Measurements from ENCODE around the gene FHOD3. TPM values are rescaled to one million over a fixed set of nuclear protein-coding genes. Genes with fewer than 3 reads are reported as not detected.
A peak's percentile ranks its signal among the peaks of the same experiment; 100 is the strongest.

Gene FHOD3
- total RNA-seq, 1 experiment from 2014 or later = 2.9 TPM

DNA sequence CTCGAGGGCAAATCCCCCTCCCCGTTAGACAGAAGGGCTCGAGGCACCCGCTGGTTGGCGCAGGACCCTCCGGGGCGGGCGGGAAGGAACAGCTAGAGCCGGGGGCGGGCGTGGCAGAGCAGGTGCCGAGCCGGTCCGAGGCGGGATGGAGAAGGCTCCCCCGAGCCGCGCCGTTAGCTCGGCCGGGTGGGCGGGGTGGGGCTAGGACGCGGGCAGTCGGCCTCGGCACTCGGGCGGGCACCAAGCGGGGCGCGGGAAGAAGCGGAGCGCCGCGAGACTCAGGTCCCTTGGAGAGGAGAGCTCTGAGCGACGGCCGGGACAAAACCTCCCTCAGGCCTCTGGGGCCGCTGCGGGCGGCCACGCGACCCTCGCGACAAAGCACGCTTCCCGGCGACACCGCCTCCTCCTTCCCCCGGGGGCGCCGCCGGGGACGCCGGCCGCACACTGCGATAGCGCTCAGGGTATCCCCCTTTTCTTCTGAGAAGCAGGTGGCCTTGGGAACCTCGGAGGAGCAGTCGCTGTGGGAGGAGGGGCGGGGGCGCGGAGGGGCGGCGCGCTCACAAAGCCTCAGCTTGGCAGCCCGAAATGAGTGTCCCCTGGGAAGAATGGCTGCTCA, 721 bp downstream of the FHOD3 start:
- Mint-ChIP-seq H3K27me3 (ENCODE audit: unreplicated experiment) (peaks cover 15% of the 10 kb centered on the region), H3K27ac (ENCODE audit: unreplicated experiment) (no peak overlapping the region), H3K4me3 (ENCODE audit: low read depth, unreplicated experiment) (no peak overlapping the region), H3K36me3 (ENCODE audit: insufficient read depth, unreplicated experiment) (no peaks in the 10 kb centered on the region), H3K9me3 (ENCODE audit: low read depth, unreplicated experiment) (no peaks in the 10 kb centered on the region), H3K4me1 (ENCODE audit: low read depth, unreplicated experiment) (no peaks in the 10 kb centered on the region)
- intact Hi-C loops (cut with micrococcal nuclease; ENCODE audit: unreplicated experiment) = loop anchor here (5.0 kb wide), 1 partner anchor 114 kb away; no protein-coding TSS in a partner anchor
- CTCF ChIA-PET = interaction anchor here (0.6 to 2.4 kb wide), 2 partner anchors 11 to 16 kb away, joined by 4 to 9 read pairs; no protein-coding TSS in a partner anchor
- TF ChIP-seq, protein P1, sequence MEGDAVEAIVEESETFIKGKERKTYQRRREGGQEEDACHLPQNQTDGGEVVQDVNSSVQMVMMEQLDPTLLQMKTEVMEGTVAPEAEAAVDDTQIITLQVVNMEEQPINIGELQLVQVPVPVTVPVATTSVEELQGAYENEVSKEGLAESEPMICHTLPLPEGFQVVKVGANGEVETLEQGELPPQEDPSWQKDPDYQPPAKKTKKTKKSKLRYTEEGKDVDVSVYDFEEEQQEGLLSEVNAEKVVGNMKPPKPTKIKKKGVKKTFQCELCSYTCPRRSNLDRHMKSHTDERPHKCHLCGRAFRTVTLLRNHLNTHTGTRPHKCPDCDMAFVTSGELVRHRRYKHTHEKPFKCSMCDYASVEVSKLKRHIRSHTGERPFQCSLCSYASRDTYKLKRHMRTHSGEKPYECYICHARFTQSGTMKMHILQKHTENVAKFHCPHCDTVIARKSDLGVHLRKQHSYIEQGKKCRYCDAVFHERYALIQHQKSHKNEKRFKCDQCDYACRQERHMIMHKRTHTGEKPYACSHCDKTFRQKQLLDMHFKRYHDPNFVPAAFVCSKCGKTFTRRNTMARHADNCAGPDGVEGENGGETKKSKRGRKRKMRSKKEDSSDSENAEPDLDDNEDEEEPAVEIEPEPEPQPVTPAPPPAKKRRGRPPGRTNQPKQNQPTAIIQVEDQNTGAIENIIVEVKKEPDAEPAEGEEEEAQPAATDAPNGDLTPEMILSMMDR (IDR thresholded peaks at IDR 0.05; ENCODE audit: unreplicated experiment) = no peak
- DNase-seq = peak; percentile 12
- BruUV-seq (replicated peaks) = no TSS peak

GRCh38 chr18:36299015-36299414, 1.5 kb downstream of the FHOD3 start:
- H3K27me3 Mint-ChIP-seq (ENCODE audit: unreplicated experiment) = peaks cover 23% of the 10 kb centered on the region
- no peaks in the 10 kb centered on the region for H3K36me3 Mint-ChIP-seq (ENCODE audit: insufficient read depth, unreplicated experiment)
- H3K9me3 Mint-ChIP-seq (ENCODE audit: low read depth, unreplicated experiment) = no peaks in the 10 kb centered on the region
- H3K27ac Mint-ChIP-seq (ENCODE audit: unreplicated experiment) = no peak overlapping the region
- no peak overlapping the region for H3K4me3 Mint-ChIP-seq (ENCODE audit: low read depth, unreplicated experiment)
- CTCF ChIA-PET = interaction anchor here (2.4 kb wide), 1 partner anchor 10 kb away, joined by 9 read pairs; no protein-coding TSS in a partner anchor
- no peaks in the 10 kb centered on the region for H3K4me1 Mint-ChIP-seq (ENCODE audit: low read depth, unreplicated experiment)
- BruUV-seq (replicated peaks) = no TSS peak
- TF ChIP-seq, protein P1 (IDR thresholded peaks at IDR 0.05; ENCODE audit: unreplicated experiment) = no peak
- DNase-seq = no peak
- intact Hi-C loops (cut with micrococcal nuclease; ENCODE audit: unreplicated experiment) = loop anchor here (5.0 kb wide), 1 partner anchor 113 kb away; no protein-coding TSS in a partner anchor

- TF ChIP-seq, protein P1 (IDR thresholded peaks at IDR 0.05; ENCODE audit: unreplicated experiment) = no peak
- intact Hi-C loops (cut with micrococcal nuclease; ENCODE audit: unreplicated experiment) = no loop called here
- no peaks in the 10 kb centered on the region for H3K4me1 Mint-ChIP-seq (ENCODE audit: low read depth, unreplicated experiment)
- CTCF ChIA-PET = no interaction called here
- BruUV-seq (replicated peaks) = no TSS peak
- H3K27ac Mint-ChIP-seq (ENCODE audit: unreplicated experiment) = no peak overlapping the region
- no peak overlapping the region for H3K4me3 Mint-ChIP-seq (ENCODE audit: low read depth, unreplicated experiment)
- H3K27me3 Mint-ChIP-seq (ENCODE audit: unreplicated experiment) = peaks cover 34% of the 10 kb centered on the region
- no peak for DNase-seq
- H3K9me3 Mint-ChIP-seq (ENCODE audit: low read depth, unreplicated experiment) = no peaks in the 10 kb centered on the region
- no peaks in the 10 kb centered on the region for H3K36me3 Mint-ChIP-seq (ENCODE audit: insufficient read depth, unreplicated experiment)
Observed at GRCh38 chr18:36300211-36300610, 2.7 kb downstream of the FHOD3 start.

- intact Hi-C loops (cut with micrococcal nuclease; ENCODE audit: unreplicated experiment) = no loop called here
- Mint-ChIP-seq H3K4me1 (ENCODE audit: low read depth, unreplicated experiment) (no peaks in the 10 kb centered on the region), H3K4me3 (ENCODE audit: low read depth, unreplicated experiment) (no peak overlapping the region), H3K27ac (ENCODE audit: unreplicated experiment) (no peak overlapping the region), H3K27me3 (ENCODE audit: unreplicated experiment) (peaks cover 46% of the 10 kb centered on the region), H3K9me3 (ENCODE audit: low read depth, unreplicated experiment) (no peaks in the 10 kb centered on the region), H3K36me3 (ENCODE audit: insufficient read depth, unreplicated experiment) (no peaks in the 10 kb centered on the region)
- no peak for DNase-seq
- TF ChIP-seq, protein P1 (IDR thresholded peaks at IDR 0.05; ENCODE audit: unreplicated experiment) = no peak
- no TSS peak for BruUV-seq (replicated peaks)
- CTCF ChIA-PET = no interaction called here
Observed at GRCh38 chr18:36301884-36302283, 4.4 kb downstream of the FHOD3 start.
